Neural progenitor cell (in vitro differentiated cells): ENCODE data around the gene SOD3.

Experiments
- EZH2 ChIP-seq: fragments of 200-600 bp; sonication (generic); IDR thresholded peaks from 2 replicates; pipeline ENCODE4 v1.6.1; 2017; ENCODE audit warnings: antibody characterized with exemption, mild to moderate bottlenecking, moderate library complexity
- TF ChIP-seq, protein P1 (sequence below): fragments of 200-600 bp; sonication (generic); IDR thresholded peaks from 2 replicates; pipeline ENCODE4 v1.5.1; 2017; ENCODE audit warnings: antibody characterized with exemption, mild to moderate bottlenecking

DNA sequence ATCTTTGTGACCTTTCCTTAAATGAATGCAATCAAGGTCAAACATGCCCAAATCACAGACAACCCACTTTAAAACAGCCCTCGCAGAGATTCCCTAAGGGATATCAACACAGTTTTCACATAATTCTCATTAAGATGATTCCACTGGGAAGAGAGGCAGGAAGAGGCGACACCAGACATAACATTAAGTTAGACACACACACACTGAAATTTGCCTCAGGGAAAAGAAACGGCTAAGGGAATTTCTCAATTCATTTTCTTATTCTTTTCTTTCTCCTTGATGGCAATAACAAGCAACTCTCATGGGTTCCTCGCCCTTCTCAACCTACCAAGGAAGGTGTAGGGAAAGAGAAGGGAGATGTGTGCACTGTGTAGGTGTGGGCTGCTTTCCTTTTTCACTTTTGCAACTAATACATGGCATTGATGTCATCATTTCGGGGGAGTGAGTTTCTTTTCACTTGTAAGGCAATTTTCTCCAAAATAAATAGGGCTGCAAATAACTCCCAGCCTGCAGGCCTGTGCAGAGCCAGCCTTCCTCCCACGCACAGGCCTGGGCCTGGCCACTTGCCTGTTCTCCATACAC lies 41.4 kb downstream of the SOD3 start:
- TF ChIP-seq, protein P1, sequence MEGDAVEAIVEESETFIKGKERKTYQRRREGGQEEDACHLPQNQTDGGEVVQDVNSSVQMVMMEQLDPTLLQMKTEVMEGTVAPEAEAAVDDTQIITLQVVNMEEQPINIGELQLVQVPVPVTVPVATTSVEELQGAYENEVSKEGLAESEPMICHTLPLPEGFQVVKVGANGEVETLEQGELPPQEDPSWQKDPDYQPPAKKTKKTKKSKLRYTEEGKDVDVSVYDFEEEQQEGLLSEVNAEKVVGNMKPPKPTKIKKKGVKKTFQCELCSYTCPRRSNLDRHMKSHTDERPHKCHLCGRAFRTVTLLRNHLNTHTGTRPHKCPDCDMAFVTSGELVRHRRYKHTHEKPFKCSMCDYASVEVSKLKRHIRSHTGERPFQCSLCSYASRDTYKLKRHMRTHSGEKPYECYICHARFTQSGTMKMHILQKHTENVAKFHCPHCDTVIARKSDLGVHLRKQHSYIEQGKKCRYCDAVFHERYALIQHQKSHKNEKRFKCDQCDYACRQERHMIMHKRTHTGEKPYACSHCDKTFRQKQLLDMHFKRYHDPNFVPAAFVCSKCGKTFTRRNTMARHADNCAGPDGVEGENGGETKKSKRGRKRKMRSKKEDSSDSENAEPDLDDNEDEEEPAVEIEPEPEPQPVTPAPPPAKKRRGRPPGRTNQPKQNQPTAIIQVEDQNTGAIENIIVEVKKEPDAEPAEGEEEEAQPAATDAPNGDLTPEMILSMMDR, result no peak
- TF ChIP-seq EZH2, result no peak
